Measurements from ENCODE around the gene POU5F1.
"Not testable (repeated sequence)": the region's sequence is repeated elsewhere in the genome, so short reads cannot be mapped to it uniquely, and the experiment has no call there.

Gene POU5F1

GRCh38 chr6:31165986-31166385 lies 4.5 kb downstream of the POU5F1 start:
- no peak for DNase-seq (ENCODE audit: low read depth)

GRCh38 chr6:31165064-31165832 lies 5.2 kb downstream of the POU5F1 start:
- not testable (repeated sequence) for DNase-seq (ENCODE audit: low read depth)

- DNase-seq (ENCODE audit: low read depth), result not testable (repeated sequence)
Measured at GRCh38 chr6:31164475-31165063, 5.9 kb downstream of the POU5F1 start.

- no peak for DNase-seq (ENCODE audit: low read depth)
Measured at GRCh38 chr6:31163922-31164321, 6.6 kb downstream of the POU5F1 start.

- no peak for DNase-seq (ENCODE audit: low read depth)
Measured at GRCh38 chr6:31162463-31163165, 7.9 kb downstream of the POU5F1 start.

GRCh38 chr6:31161216-31162126 lies 9.0 kb downstream of the POU5F1 start:
- no peak for DNase-seq (ENCODE audit: low read depth)

GRCh38 chr6:31158863-31159855 lies 11.3 kb downstream of the POU5F1 start:
- no peak for DNase-seq (ENCODE audit: low read depth)

- DNase-seq (ENCODE audit: low read depth), result peak; percentile 98
Measured at GRCh38 chr6:31158140-31158862, 12.2 kb downstream of the POU5F1 start, which contains the start of gene TCF19. TCF19 (plus strand) TSS chr6:31158589; CDS start chr6:31159470, 881 bp downstream.

- DNase-seq (ENCODE audit: low read depth), result no peak
Measured at GRCh38 chr6:31157513-31158139, 12.9 kb downstream of the POU5F1 start, which contains the start of gene CCHCR1. CCHCR1 (minus strand) TSS chr6:31157802; CDS start chr6:31157600, 202 bp downstream.

GRCh38 chr6:31156641-31157040 lies 13.8 kb downstream of the POU5F1 start:
- no peak for DNase-seq (ENCODE audit: low read depth)

GRCh38 chr6:31154436-31154835 lies 16.0 kb downstream of the POU5F1 start:
- no peak for DNase-seq (ENCODE audit: low read depth)

GRCh38 chr6:31152781-31153180 lies 17.7 kb downstream of the POU5F1 start:
- DNase-seq (ENCODE audit: low read depth), result no peak

GRCh38 chr6:31149827-31150447 lies 20.5 kb downstream of the POU5F1 start:
- no peak for DNase-seq (ENCODE audit: low read depth)

- DNase-seq (ENCODE audit: low read depth), result no peak
Measured at GRCh38 chr6:31145386-31145785, 25.1 kb downstream of the POU5F1 start.

GRCh38 chr6:31144970-31145340 lies 25.5 kb downstream of the POU5F1 start:
- DNase-seq (ENCODE audit: low read depth), result no peak

- no peak for DNase-seq (ENCODE audit: low read depth)
Measured at GRCh38 chr6:31144296-31144969, 26.0 kb downstream of the POU5F1 start.

GRCh38 chr6:31143148-31143547 lies 27.3 kb downstream of the POU5F1 start:
- no peak for DNase-seq (ENCODE audit: low read depth)

GRCh38 chr6:31142361-31142761 lies 28.1 kb downstream of the POU5F1 start:
- DNase-seq (ENCODE audit: low read depth), result no peak

All from activated T-cell treated with anti-CD3 and anti-CD28 coated beads for 48 hours (primary cell).